HCT116 (cell line): ENCODE measurements around the gene PRMT7. TPM values are rescaled to one million over a fixed set of nuclear protein-coding genes. Genes with fewer than 3 reads are reported as not detected.

Experiments
- ATAC-seq: fragments of 200-7000 bp; cut with Tn5 transposase; 2 replicates; pipeline ENCODE4 v1.9.1; 2020; ENCODE audit warnings: mild to moderate bottlenecking, moderate library complexity
- BruUV-seq: library from RNA; stranded (reverse); fragments of 400-500 nt; replicated peaks from 2 replicates; lab custom pipeline; 2021; lab: Mats Ljungman, UMichigan
- CTCF ChIA-PET: fragments of 300-600 bp; sonication (Branson Sonifier 250); formaldehyde crosslinking; loops from one replicate; lab custom pipeline; 2021; ENCODE audit warnings: antibody characterized with exemption; lab: Charles Lee
- POLR2A ChIA-PET: fragments of 300-600, 350-600 bp; sonication (Branson Sonifier 250); formaldehyde crosslinking; loops from one replicate; lab custom pipeline; 2021; ENCODE audit warnings: antibody characterized with exemption; lab: Charles Lee
- RAD21 ChIA-PET, 2 experiments: fragments of 300-600 bp; sonication (Branson Sonifier 250); formaldehyde crosslinking; loops; one replicate each; lab custom pipeline; 2023; ENCODE audit warnings: low total read pairs in 2 of 2; ENCODE audit not compliant: uncharacterized antibody in 2 of 2, unreplicated experiment in 2 of 2, low non-redundant PET in 1 of 2; lab: Charles Lee
- DNase-seq: peaks from one replicate; pipeline ENCODE4 v3.0.0-alpha.2; 2010; ENCODE audit warnings: low read depth, low spot score
- H2AFZ ChIP-seq: fragments of 200-600 bp; shearing (Covaris generic), sonication (generic); 2 replicates; pipeline ENCODE4 v1.6.1; 2017; ENCODE audit warnings: low read depth, mixed run types, mixed read lengths, antibody characterized with exemption, low read length; ENCODE audit not compliant: poor library complexity, severe bottlenecking
- H3K27ac ChIP-seq: 2 replicates; pipeline ENCODE4 v1.5.1; 2012; ENCODE audit warnings: low read depth, low read length
- H3K27me3 ChIP-seq: fragments of 200-600 bp; sonication (generic); 2 replicates; pipeline ENCODE4 v1.6.1; 2016; ENCODE audit warnings: mixed run types, low read length, mixed read lengths; ENCODE audit not compliant: insufficient read depth
- H3K36me3 ChIP-seq, 2 experiments: fragments of 200-500 bp in 1 of 2; fragments of 200-600 bp in 1 of 2; sonication (Bioruptor generic) in 1 of 2; sonication (generic) in 1 of 2; 2 replicates each; pipeline versions ENCODE4 v1.5.1 to v1.6.1; 2014 to 2016; ENCODE audit warnings: low read length in 2 of 2, inconsistent platforms in 1 of 2, mixed read lengths in 1 of 2, mixed run types in 1 of 2; ENCODE audit not compliant: insufficient read depth in 2 of 2, control insufficient read depth in 1 of 2
- H3K4me1 ChIP-seq, 2 experiments: fragments of 200-600 bp in 1 of 2; sonication (generic) in 1 of 2; 2 replicates each; pipeline versions ENCODE4 v1.5.1 to v1.6.1; 2012 to 2017; ENCODE audit warnings: low read length in 2 of 2, inconsistent platforms in 1 of 2, mild to moderate bottlenecking in 1 of 2, mixed read lengths in 1 of 2, mixed run types in 1 of 2, moderate library complexity in 1 of 2; ENCODE audit not compliant: insufficient read depth in 2 of 2, control insufficient read depth in 1 of 2
- H3K4me2 ChIP-seq: fragments of 200-600 bp; sonication (generic); 2 replicates; pipeline ENCODE4 v1.6.1; 2017; ENCODE audit warnings: mixed run types, low read length, mixed read lengths
- H3K4me3 ChIP-seq, 2 experiments: fragments of 200-600 bp in 1 of 2; sonication (generic) in 1 of 2; replicated peaks in 1 of 2; 2 replicates each; pipeline ENCODE4 v1.5.1; 2011 to 2016; ENCODE audit warnings: low read length in 2 of 2, control low read depth in 1 of 2, low read depth in 1 of 2, mild to moderate bottlenecking in 1 of 2, mixed read lengths in 1 of 2, mixed run types in 1 of 2
- H3K79me2 ChIP-seq: fragments of 200-600 bp; sonication (generic); 2 replicates; pipeline ENCODE4 v1.6.1; 2017; ENCODE audit warnings: mild to moderate bottlenecking, mixed run types, low read length, moderate library complexity, mixed read lengths; ENCODE audit not compliant: insufficient read depth
- H3K9ac ChIP-seq: fragments of 200-600 bp; sonication (generic); 2 replicates; pipeline ENCODE4 v1.6.1; 2016; ENCODE audit warnings: low read length, mixed read lengths
- H3K9me2 ChIP-seq: fragments of 200-600 bp; sonication (generic), shearing (Covaris generic); 2 replicates; pipeline ENCODE4 v1.6.1; 2017; ENCODE audit warnings: mixed run types, mild to moderate bottlenecking, moderate library complexity; ENCODE audit not compliant: insufficient read depth
- H3K9me3 ChIP-seq, 2 experiments: fragments of 200-500 bp in 1 of 2; fragments of 200-600 bp in 1 of 2; sonication (Bioruptor generic) in 1 of 2; sonication (generic) in 1 of 2; 2 replicates each; pipeline ENCODE4 v1.6.1; 2014 to 2017; ENCODE audit warnings: low read length in 2 of 2, mixed read lengths in 2 of 2, inconsistent platforms in 1 of 2, low read depth in 1 of 2, mild to moderate bottlenecking in 1 of 2, mixed run types in 1 of 2, moderate library complexity in 1 of 2; ENCODE audit not compliant: control insufficient read depth in 1 of 2, insufficient read depth in 1 of 2
- H4K20me1 ChIP-seq: fragments of 200-600 bp; sonication (generic), shearing (Covaris generic); 2 replicates; pipeline ENCODE4 v1.6.1; 2017; ENCODE audit warnings: mixed run types, mild to moderate bottlenecking, moderate library complexity; ENCODE audit not compliant: insufficient read depth
- CTCF ChIP-seq, 3 experiments: fragments of 200-600 bp in 1 of 3; sonication (generic) in 1 of 3; IDR thresholded peaks in 2 of 3; conservative IDR thresholded peaks in 1 of 3; 2 replicates each; pipeline ENCODE4 v1.5.1; 2012 to 2017; ENCODE audit warnings: low read depth in 2 of 3, low read length in 2 of 3, antibody characterized with exemption in 1 of 3, borderline replicate concordance in 1 of 3, control low read depth in 1 of 3, mild to moderate bottlenecking in 1 of 3, mixed read lengths in 1 of 3, mixed run types in 1 of 3, moderate library complexity in 1 of 3; ENCODE audit not compliant: insufficient read depth in 1 of 3
- EGR1 ChIP-seq: IDR thresholded peaks from 2 replicates; pipeline ENCODE4 v1.6.1; 2012; ENCODE audit warnings: low read depth
- ELF1 ChIP-seq: IDR thresholded peaks from 2 replicates; pipeline ENCODE4 v1.6.1; 2012; ENCODE audit warnings: low read depth, borderline replicate concordance
- EZH2phosphoT487 ChIP-seq: fragments of 200-600 bp; IDR thresholded peaks from 2 replicates; pipeline ENCODE4 v1.6.1; 2018; ENCODE audit warnings: antibody characterized with exemption, borderline replicate concordance
- MAX ChIP-seq: IDR thresholded peaks from 2 replicates; pipeline ENCODE4 v1.6.1; 2012
- POLR2A ChIP-seq: IDR thresholded peaks from 2 replicates; pipeline ENCODE4 v1.7.0; 2011; ENCODE audit warnings: borderline replicate concordance; ENCODE audit not compliant: insufficient read depth, insufficient read length; ENCODE audit errors: extremely low read depth
- SP1 ChIP-seq: IDR thresholded peaks from 2 replicates; pipeline ENCODE4 v1.6.1; 2012; ENCODE audit warnings: low read depth
- SRF ChIP-seq: IDR thresholded peaks from 2 replicates; pipeline ENCODE4 v1.6.1; 2012; ENCODE audit warnings: low read depth
- intact Hi-C: fragments of 100-400 bp; cut with micrococcal nuclease; formaldehyde crosslinking; loops from 2 replicates; pipeline ENCODE4 v1.10.0; 2022
- total RNA-seq: library from RNA; stranded (reverse); gene quantifications from one replicate; pipeline ENCODE4 v1.2.1, GENCODE V29; 2021; ENCODE audit not compliant: unreplicated experiment

The PRMT7 gene
- total RNA-seq, 1 experiment from 2014 or later, result 34.4 TPM

- H3K9ac ChIP-seq, result no peak overlapping the region
- ChIA-PET CTCF (interaction anchor here (1.5 kb wide), 1 partner anchor 37 kb away, joined by 5 read pairs; the partner anchor contains the start of gene SLC7A6), RAD21 (no interaction called here), POLR2A (interaction anchor here (0.8 kb wide), 1 partner anchor 10 kb away, joined by 4 read pairs; the partner anchor contains the start of genes PRMT7 and SLC7A6OS)
- no peaks in the 10 kb centered on the region for H4K20me1 ChIP-seq
- H3K36me3 ChIP-seq, result peaks cover 32 to 78% of the 10 kb centered on the region in 2 experiments
- H3K79me2 ChIP-seq, result peaks cover 19% of the 10 kb centered on the region; the same call in 1 of the 2 replicates
- H3K4me1 ChIP-seq, result no peaks in the 10 kb centered on the region
- no peak overlapping the region for H3K27ac ChIP-seq
- no peak overlapping the region for H3K4me2 ChIP-seq
- no peak for ATAC-seq
- H2AFZ ChIP-seq, result no peak overlapping the region
- no peaks in the 10 kb centered on the region for H3K27me3 ChIP-seq
- H3K9me3 ChIP-seq, result no peaks in the 10 kb centered on the region
- H3K4me3 ChIP-seq, result no peak overlapping the region
- BruUV-seq, result TSS peak; percentile 2
- no peaks in the 10 kb centered on the region for H3K9me2 ChIP-seq
- no peak for DNase-seq
- intact Hi-C loops, result no loop called here
- TF ChIP-seq POLR2A, result no peak
- TF ChIP-seq SRF, result no peak
- no peak for TF ChIP-seq EGR1
- TF ChIP-seq ELF1, result no peak
- no peak for TF ChIP-seq EZH2phosphoT487
- TF ChIP-seq SP1, result no peak
- TF ChIP-seq MAX, result no peak
- TF ChIP-seq CTCF (IDR thresholded peaks at IDR 0.05 in 2 of 3, conservative IDR thresholded peaks at IDR 0.05 in 1 of 3; ENCODE audit: borderline replicate concordance in 1 of 3, insufficient read depth in 1 of 3, low read depth in 2 of 3, low read length in 2 of 3), result no peak
Measured at GRCh38 chr16:68300734-68301459, 9.9 kb upstream of the PRMT7 start.
